ENCODE measurements around the gene FGF14.

DNA sequence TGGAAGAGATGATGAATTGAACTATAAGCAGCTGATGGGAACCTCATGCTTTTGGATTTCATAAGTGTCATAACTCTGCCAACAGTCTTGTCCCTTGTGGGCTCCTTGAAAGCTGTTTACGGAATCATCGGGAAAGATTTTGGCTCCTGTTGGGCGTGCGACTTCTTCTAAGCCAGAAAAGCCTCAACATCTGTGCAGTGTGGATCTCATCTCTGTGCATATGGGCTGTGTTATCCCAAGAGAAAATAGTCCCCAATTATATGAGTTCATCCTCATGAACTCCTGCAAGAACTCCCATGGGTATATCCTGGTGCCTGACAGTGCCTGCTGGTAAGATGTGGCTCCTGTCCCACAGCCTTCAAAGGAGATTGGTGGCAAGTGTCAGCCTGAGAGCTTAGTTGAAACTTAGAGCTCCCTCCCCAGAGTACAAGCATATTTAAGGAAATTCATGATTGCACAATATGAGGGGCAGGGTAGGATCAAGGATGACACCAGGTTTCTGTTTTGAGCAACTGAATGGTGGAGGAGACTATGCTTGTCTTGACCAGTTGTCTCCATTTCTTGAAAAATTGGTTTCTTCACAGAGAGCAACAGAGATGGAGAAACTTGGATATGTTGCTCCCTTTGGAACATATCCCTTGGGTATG is 705.9 kb downstream of the FGF14 start:
- TF ChIP-seq POLR2AphosphoS5 (IDR thresholded peaks at IDR 0.05) = no peak
- TF ChIP-seq, protein P1, sequence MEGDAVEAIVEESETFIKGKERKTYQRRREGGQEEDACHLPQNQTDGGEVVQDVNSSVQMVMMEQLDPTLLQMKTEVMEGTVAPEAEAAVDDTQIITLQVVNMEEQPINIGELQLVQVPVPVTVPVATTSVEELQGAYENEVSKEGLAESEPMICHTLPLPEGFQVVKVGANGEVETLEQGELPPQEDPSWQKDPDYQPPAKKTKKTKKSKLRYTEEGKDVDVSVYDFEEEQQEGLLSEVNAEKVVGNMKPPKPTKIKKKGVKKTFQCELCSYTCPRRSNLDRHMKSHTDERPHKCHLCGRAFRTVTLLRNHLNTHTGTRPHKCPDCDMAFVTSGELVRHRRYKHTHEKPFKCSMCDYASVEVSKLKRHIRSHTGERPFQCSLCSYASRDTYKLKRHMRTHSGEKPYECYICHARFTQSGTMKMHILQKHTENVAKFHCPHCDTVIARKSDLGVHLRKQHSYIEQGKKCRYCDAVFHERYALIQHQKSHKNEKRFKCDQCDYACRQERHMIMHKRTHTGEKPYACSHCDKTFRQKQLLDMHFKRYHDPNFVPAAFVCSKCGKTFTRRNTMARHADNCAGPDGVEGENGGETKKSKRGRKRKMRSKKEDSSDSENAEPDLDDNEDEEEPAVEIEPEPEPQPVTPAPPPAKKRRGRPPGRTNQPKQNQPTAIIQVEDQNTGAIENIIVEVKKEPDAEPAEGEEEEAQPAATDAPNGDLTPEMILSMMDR (IDR thresholded peaks at IDR 0.05) = no peak
